Transverse colon (tissue), 4 donors: ENCODE results near the gene TCFL5. TPM values are rescaled to one million over a fixed set of nuclear protein-coding genes. Genes with fewer than 3 reads are reported as not detected.

Source experiments
- DNase-seq: peaks from one replicate; pipeline ENCODE4 v3.0.0-alpha.2; 2019
- H3K27ac ChIP-seq, 4 donors: fragments of 200-600 bp; sonication (generic); 2 replicates each; pipeline ENCODE4 v1.5.1; 2016 to 2018; ENCODE audit warnings: inconsistent platforms in 4 of 4
- H3K27me3 ChIP-seq: fragments of 200-600 bp; sonication (generic); 2 replicates; pipeline ENCODE4 v1.5.1; 2017; ENCODE audit warnings: inconsistent platforms
- H3K36me3 ChIP-seq, 4 donors: fragments of 200-600 bp; sonication (generic); 2 replicates each; pipeline ENCODE4 v1.5.1; 2017 to 2019; ENCODE audit warnings: inconsistent platforms in 4 of 4
- H3K4me1 ChIP-seq, 4 donors: fragments of 200-600 bp; sonication (generic); 2 replicates each; pipeline ENCODE4 v1.5.1; 2017 to 2020; ENCODE audit warnings: inconsistent platforms in 4 of 4
- H3K4me3 ChIP-seq, 4 donors: fragments of 200-600 bp; sonication (generic); 1 replicate in 1 of 4; 2 replicates in 3 of 4; pipeline versions ENCODE4 v1.5.1 to v1.6.1; 2017 to 2019; ENCODE audit warnings: inconsistent platforms in 4 of 4
- H3K9me3 ChIP-seq, 2 donors: fragments of 200-600 bp; sonication (generic); 2 replicates each; pipeline ENCODE4 v1.5.1; 2017 to 2019; ENCODE audit warnings: inconsistent platforms in 2 of 2
- EP300 ChIP-seq: sonication (generic); formaldehyde crosslinking; IDR thresholded peaks from one replicate; pipeline ENCODE4 v1.6.1; 2017; ENCODE audit warnings: antibody characterized with exemption, low read depth
- POLR2A ChIP-seq: fragments of 450-650 bp; IDR thresholded peaks from one replicate; pipeline ENCODE4 v1.6.1; 2016; ENCODE audit warnings: antibody characterized with exemption, mild to moderate bottlenecking, moderate library complexity
- POLR2AphosphoS5 ChIP-seq, 3 donors: sonication (generic); formaldehyde crosslinking; IDR thresholded peaks; one replicate each; pipeline ENCODE4 v1.6.1; 2016; ENCODE audit warnings: antibody characterized with exemption in 3 of 3
- WGBS, 2 donors: methylation state at CpG; one replicate each; pipeline ENCODE4 v1.1.5; 2018; ENCODE audit warnings: low coverage in 1 of 2; 5-methylcytosine and 5-hydroxymethylcytosine counted together
- in situ Hi-C, 4 donors: fragments of 200-750 bp; cut with MboI; loops; one replicate each; pipeline versions ENCODE4 v1.15.0 to v1.15.1; 2017; ENCODE audit warnings: low sequenced_read_pairs in 3 of 4, low pct_ligation_motif_present in 1 of 4, low pct_unique_long_range_greater_than_20kb in 1 of 4
- intact Hi-C: fragments of 100-400 bp; cut with DNase I; formaldehyde crosslinking; loops from one replicate; pipeline ENCODE4 v1.15.1; 2023; ENCODE audit warnings: low total_unique reads
- total RNA-seq, 4 donors: library from RNA; depleted of rRNA; stranded (reverse); fragments of >200 nt; gene quantifications; one replicate each; pipeline ENCODE4 v1.1.0, GENCODE V29; 2016
- TF ChIP-seq, protein P1 (sequence below), 5 experiments: fragments of 200-600 bp in 3 of 5; fragments of 450-650 bp in 2 of 5; sonication (generic) in 3 of 5; IDR thresholded peaks; 1 replicate in 2 of 5; 2 replicates in 3 of 5; pipeline ENCODE4 v1.5.1; 2016 to 2017; ENCODE audit warnings: antibody characterized with exemption in 5 of 5, inconsistent platforms in 3 of 5, mild to moderate bottlenecking in 2 of 5, moderate library complexity in 1 of 5

The TCFL5 gene
- total RNA-seq, 4 donors from 2014 or later = 5.2 to 19.9 (median 5.9) TPM

DNA sequence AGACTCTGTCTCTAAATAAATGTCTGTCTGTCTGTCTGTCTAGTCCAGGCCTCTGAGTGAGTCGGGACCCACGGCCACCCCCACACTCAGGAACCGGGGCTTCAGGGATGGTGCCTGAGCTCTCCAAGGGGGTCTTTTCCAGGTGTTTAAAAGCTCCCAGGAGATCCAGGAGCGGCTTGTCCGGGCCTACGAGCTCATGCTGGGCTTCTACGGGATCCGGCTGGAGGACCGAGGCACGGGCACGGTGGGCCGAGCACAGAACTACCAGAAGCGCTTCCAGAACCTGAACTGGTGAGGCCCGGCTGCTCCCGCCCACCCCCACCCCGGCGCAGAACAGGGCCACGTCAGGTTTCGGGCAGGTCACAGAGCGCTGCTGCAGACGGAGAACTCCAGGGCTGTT is 50.3 kb downstream of the TCFL5 start:
- intact Hi-C loops = no loop called here
- TF ChIP-seq POLR2A = no peak
- TF ChIP-seq, protein P1, sequence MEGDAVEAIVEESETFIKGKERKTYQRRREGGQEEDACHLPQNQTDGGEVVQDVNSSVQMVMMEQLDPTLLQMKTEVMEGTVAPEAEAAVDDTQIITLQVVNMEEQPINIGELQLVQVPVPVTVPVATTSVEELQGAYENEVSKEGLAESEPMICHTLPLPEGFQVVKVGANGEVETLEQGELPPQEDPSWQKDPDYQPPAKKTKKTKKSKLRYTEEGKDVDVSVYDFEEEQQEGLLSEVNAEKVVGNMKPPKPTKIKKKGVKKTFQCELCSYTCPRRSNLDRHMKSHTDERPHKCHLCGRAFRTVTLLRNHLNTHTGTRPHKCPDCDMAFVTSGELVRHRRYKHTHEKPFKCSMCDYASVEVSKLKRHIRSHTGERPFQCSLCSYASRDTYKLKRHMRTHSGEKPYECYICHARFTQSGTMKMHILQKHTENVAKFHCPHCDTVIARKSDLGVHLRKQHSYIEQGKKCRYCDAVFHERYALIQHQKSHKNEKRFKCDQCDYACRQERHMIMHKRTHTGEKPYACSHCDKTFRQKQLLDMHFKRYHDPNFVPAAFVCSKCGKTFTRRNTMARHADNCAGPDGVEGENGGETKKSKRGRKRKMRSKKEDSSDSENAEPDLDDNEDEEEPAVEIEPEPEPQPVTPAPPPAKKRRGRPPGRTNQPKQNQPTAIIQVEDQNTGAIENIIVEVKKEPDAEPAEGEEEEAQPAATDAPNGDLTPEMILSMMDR (IDR thresholded peaks at IDR 0.05) = no peak
- TF ChIP-seq POLR2AphosphoS5 (IDR thresholded peaks at IDR 0.05) = no peak
- TF ChIP-seq EP300 = no peak
- no peak overlapping the region for H3K4me3 ChIP-seq
- H3K9me3 ChIP-seq = no peaks in the 10 kb centered on the region
- H3K27ac ChIP-seq = no peak overlapping the region
- H3K27me3 ChIP-seq = peaks cover 22% of the 10 kb centered on the region
- peaks cover 0 to 38% (median 17%) of the 10 kb centered on the region in 4 donors for H3K36me3 ChIP-seq
- H3K4me1 ChIP-seq = peaks cover 13 to 29% (median 20%) of the 10 kb centered on the region in 4 donors
- 94% methylated on average over 8 of the region's 21 CpGs; no CpG with 5 or more reads in 1 of the 2 donors for WGBS, 2 donors
- in situ Hi-C loops = no loop called here
- DNase-seq = no peak

DNA sequence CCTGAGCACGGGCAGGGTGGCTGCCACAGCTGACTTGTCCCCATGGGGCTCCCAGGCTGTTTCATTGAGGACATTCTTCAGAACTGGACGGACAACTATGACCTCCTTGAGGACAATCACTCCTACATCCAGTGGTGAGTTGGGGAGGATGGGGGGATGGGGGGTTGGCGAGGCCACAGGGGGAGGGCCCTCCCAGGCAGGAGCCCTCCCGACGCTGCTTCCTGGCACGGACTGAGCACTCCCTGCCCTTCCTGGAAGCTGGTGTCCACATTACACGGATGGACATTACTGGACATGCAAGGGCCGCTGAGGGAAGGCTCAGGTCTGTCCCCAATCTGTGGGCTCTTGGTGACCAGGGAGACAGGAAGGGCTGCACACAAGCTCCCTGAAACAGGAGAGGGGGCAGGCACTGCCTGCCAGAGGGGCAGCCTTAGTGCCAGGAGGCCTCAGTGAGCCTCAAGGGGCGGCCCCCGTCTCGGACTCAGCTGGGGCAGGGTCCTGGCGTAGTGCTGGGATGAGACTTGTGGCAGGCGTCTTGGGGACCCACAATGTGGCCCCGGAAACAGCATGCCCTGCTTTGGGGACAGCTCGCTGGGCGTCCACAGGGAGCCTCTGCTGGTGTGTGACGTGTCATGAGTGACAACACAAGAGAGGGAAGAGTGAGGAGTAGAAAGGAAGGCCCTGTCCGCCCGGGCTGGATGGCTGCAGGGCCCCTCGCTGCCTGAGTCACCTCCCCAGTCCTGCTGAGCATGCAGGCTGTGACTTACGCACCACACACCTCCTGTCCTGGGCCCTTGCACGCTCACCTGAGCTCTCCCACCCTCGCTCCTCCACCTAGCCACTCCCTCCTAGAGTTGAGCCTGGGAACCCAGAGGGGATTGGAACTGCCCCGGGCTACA is 51.8 kb downstream of the TCFL5 start:
- no peak for DNase-seq
- in situ Hi-C loops (loop anchor here in 2 of 4 donors (10.0 kb wide), 1 partner anchor 145 kb away; no protein-coding TSS in a partner anchor), intact Hi-C loops (no loop called here)
- peaks cover 15 to 26% (median 18%) of the 10 kb centered on the region in 4 donors for H3K4me1 ChIP-seq
- peaks cover 7% of the 10 kb centered on the region for H3K27me3 ChIP-seq
- no peak overlapping the region for H3K27ac ChIP-seq
- WGBS, 2 donors = 95% methylated on average over 24 of the region's 24 CpGs; no CpG with 5 or more reads in 1 of the 2 donors
- H3K36me3 ChIP-seq = peaks cover 0 to 38% (median 17%) of the 10 kb centered on the region in 4 donors
- TF ChIP-seq, protein P1 (IDR thresholded peaks at IDR 0.05) = no peak
- TF ChIP-seq EP300 (no peak), POLR2AphosphoS5 (IDR thresholded peaks at IDR 0.05) (no peak), POLR2A (no peak)
- H3K9me3 ChIP-seq = no peaks in the 10 kb centered on the region
- no peak overlapping the region for H3K4me3 ChIP-seq

DNA sequence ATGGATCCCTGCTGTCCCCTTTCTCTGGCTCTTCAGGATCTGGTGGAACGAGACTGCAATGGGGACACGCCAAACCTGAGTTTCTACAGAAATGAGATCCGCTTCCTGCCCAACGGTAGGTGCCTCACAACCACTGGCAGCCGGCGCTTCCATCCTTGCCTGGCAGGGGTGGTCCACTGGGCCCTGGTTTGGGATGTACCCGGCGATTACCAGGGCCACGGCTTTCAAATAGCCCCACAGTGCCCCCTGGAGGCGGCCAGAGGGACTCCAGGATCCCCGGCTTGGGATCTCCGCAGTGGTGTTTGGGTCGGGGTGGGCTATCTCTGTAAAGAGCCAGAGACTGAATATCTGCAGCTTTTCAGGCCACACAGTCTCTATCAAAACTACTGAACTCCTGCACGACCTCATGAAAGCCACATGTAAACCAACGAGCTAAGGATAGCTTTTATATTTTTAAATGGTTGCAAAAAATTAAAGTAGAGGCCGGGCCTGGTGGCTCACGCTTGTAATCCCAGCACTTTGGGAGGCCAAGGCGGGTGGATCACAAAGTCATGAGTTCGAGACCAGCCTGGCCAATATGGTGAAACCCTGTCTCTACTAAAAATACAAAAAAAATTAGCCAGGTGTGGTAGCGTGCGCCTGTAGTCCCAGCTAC is 53.3 kb downstream of the TCFL5 start:
- Histone ChIP-seq H3K36me3 (peaks cover 0 to 38% (median 17%) of the 10 kb centered on the region in 4 donors), H3K4me3 (no peak overlapping the region), H3K4me1 (peaks cover 17 to 30% (median 22%) of the 10 kb centered on the region in 4 donors), H3K27me3 (no peaks in the 10 kb centered on the region), H3K9me3 (no peaks in the 10 kb centered on the region), H3K27ac (no peak overlapping the region)
- in situ Hi-C loops = loop anchor here in 2 of 4 donors (10.0 kb wide), 1 partner anchor 144 kb away; no protein-coding TSS in a partner anchor
- DNase-seq = peak; percentile 72
- no peak for TF ChIP-seq POLR2A
- TF ChIP-seq, protein P1 (IDR thresholded peaks at IDR 0.05) = peak; percentile 89 to 96 (median 93)
- WGBS, 2 donors = 42 to 73% methylated on average over 8 to 20 of the region's 21 CpGs
- intact Hi-C loops = no loop called here
